ENCODE measurements around the gene BLMH. TPM values are rescaled to one million over a fixed set of nuclear protein-coding genes. Genes with fewer than 3 reads are reported as not detected.

The BLMH gene
- total RNA-seq, 2 donors from 2014 or later, result 21.7 to 25.9 TPM

GRCh38 chr17:30241051-30241450, 50.7 kb downstream of the BLMH start:
- no peaks in the 10 kb centered on the region for H3K27me3 ChIP-seq (replicated peaks; ENCODE audit: insufficient read depth)
- no peak overlapping the region for H3K27ac ChIP-seq
- TF ChIP-seq POLR2AphosphoS5 (IDR thresholded peaks at IDR 0.05), result no peak
- H3K9me3 ChIP-seq, result no peaks in the 10 kb centered on the region
- intact Hi-C loops (cut with DNase I), result no loop called here
- H3K4me1 ChIP-seq (replicated peaks), result no peaks in the 10 kb centered on the region
- no peak for DNase-seq (ENCODE audit: low spot score)
- WGBS, result 86% methylated on average over 4 of the region's 6 CpGs
- H3K36me3 ChIP-seq, result no peaks in the 10 kb centered on the region
- H3K4me3 ChIP-seq, result no peak overlapping the region

- Histone ChIP-seq H3K36me3 (no peaks in the 10 kb centered on the region), H3K27me3 (replicated peaks; ENCODE audit: insufficient read depth) (no peaks in the 10 kb centered on the region), H3K4me3 (no peak overlapping the region), H3K4me1 (replicated peaks) (peaks cover 3% of the 10 kb centered on the region), H3K9me3 (no peaks in the 10 kb centered on the region), H3K27ac (no peak overlapping the region)
- intact Hi-C loops (cut with DNase I), result no loop called here
- 93% methylated on average over 8 of the region's 8 CpGs for WGBS
- no peak for DNase-seq (ENCODE audit: low spot score)
- TF ChIP-seq POLR2A (IDR thresholded peaks at IDR 0.05), result no peak
- TF ChIP-seq CTCF (IDR thresholded peaks at IDR 0.05), result no peak
- no peak for TF ChIP-seq POLR2AphosphoS5 (IDR thresholded peaks at IDR 0.05)
These were observed 51.6 kb downstream of the BLMH start for GRCh38 chr17:30240177-30240576.

- Histone ChIP-seq H3K27ac (no peak overlapping the region), H3K4me3 (no peak overlapping the region), H3K4me1 (replicated peaks) (peaks cover 3% of the 10 kb centered on the region), H3K36me3 (no peaks in the 10 kb centered on the region), H3K9me3 (no peaks in the 10 kb centered on the region), H3K27me3 (replicated peaks; ENCODE audit: insufficient read depth) (no peaks in the 10 kb centered on the region)
- TF ChIP-seq POLR2AphosphoS5 (IDR thresholded peaks at IDR 0.05), result no peak
- no peak for TF ChIP-seq CTCF (IDR thresholded peaks at IDR 0.05)
- TF ChIP-seq POLR2A (IDR thresholded peaks at IDR 0.05), result no peak
- intact Hi-C loops (cut with DNase I), result loop anchor here (10.0 kb wide), 1 partner anchor 114 kb away; no protein-coding TSS in a partner anchor
- 91% methylated on average over 5 of the region's 5 CpGs for WGBS
- no peak for DNase-seq (ENCODE audit: low spot score)
These were observed 52.7 kb downstream of the BLMH start for GRCh38 chr17:30239089-30239462.

GRCh38 chr17:30238387-30239088, 53.2 kb downstream of the BLMH start:
- Histone ChIP-seq H3K4me3 (no peak overlapping the region), H3K27ac (no peak overlapping the region), H3K4me1 (replicated peaks) (peaks cover 3% of the 10 kb centered on the region), H3K9me3 (no peaks in the 10 kb centered on the region), H3K36me3 (no peaks in the 10 kb centered on the region), H3K27me3 (replicated peaks; ENCODE audit: insufficient read depth) (no peaks in the 10 kb centered on the region)
- 52% methylated on average over 27 of the region's 27 CpGs for WGBS
- intact Hi-C loops (cut with DNase I), result loop anchor here (10.0 kb wide), 1 partner anchor 114 kb away; no protein-coding TSS in a partner anchor
- TF ChIP-seq CTCF (IDR thresholded peaks at IDR 0.05) (no peak), POLR2AphosphoS5 (IDR thresholded peaks at IDR 0.05) (no peak), POLR2A (IDR thresholded peaks at IDR 0.05) (no peak)
- DNase-seq (ENCODE audit: low spot score), result no peak

GRCh38 chr17:30238003-30238344, 53.8 kb downstream of the BLMH start:
- Histone ChIP-seq H3K27me3 (replicated peaks; ENCODE audit: insufficient read depth) (no peaks in the 10 kb centered on the region), H3K36me3 (no peaks in the 10 kb centered on the region), H3K4me3 (no peak overlapping the region), H3K9me3 (no peaks in the 10 kb centered on the region), H3K27ac (no peak overlapping the region), H3K4me1 (replicated peaks) (peaks cover 3% of the 10 kb centered on the region)
- 52% methylated on average over 7 of the region's 7 CpGs for WGBS
- DNase-seq (ENCODE audit: low spot score), result no peak
- intact Hi-C loops (cut with DNase I), result loop anchor here (10.0 kb wide), 1 partner anchor 113 kb away; no protein-coding TSS in a partner anchor
- TF ChIP-seq CTCF (IDR thresholded peaks at IDR 0.05), result no peak
- no peak for TF ChIP-seq POLR2AphosphoS5 (IDR thresholded peaks at IDR 0.05)
- no peak for TF ChIP-seq POLR2A (IDR thresholded peaks at IDR 0.05)
